Stomach smooth muscle (tissue), 2 donors: ENCODE measurements around the gene PSAPL1.

ENCODE experiments used
- H3K27ac ChIP-seq: one replicate; pipeline ENCODE4 v1.7.0; 2013; ENCODE audit warnings: mild to moderate bottlenecking, low read length, inconsistent platforms
- H3K27me3 ChIP-seq, 2 donors: one replicate each; pipeline ENCODE4 v1.7.0; 2013; ENCODE audit warnings: low read length in 2 of 2; ENCODE audit not compliant: insufficient read depth in 2 of 2, control insufficient read depth in 1 of 2
- H3K36me3 ChIP-seq, 2 donors: one replicate each; pipeline ENCODE4 v1.7.0; 2013; ENCODE audit warnings: low read length in 2 of 2; ENCODE audit not compliant: control insufficient read depth in 2 of 2, insufficient read depth in 2 of 2
- H3K4me1 ChIP-seq: one replicate; pipeline ENCODE4 v1.7.0; 2013; ENCODE audit warnings: low read length; ENCODE audit not compliant: control insufficient read depth, insufficient read depth
- H3K4me3 ChIP-seq, 2 donors: one replicate each; pipeline ENCODE4 v1.7.0; 2013; ENCODE audit warnings: low read length in 2 of 2
- H3K9ac ChIP-seq, 2 donors: one replicate each; pipeline ENCODE4 v1.7.0; 2013; ENCODE audit warnings: low read length in 2 of 2, mild to moderate bottlenecking in 1 of 2
- H3K9me3 ChIP-seq, 2 donors: one replicate each; pipeline ENCODE4 v1.7.0; 2013; ENCODE audit warnings: low read length in 2 of 2; ENCODE audit not compliant: control insufficient read depth in 2 of 2
- donor health status: healthy.
- donor health status: Pancreatic carcinoma.

The PSAPL1 gene

DNA sequence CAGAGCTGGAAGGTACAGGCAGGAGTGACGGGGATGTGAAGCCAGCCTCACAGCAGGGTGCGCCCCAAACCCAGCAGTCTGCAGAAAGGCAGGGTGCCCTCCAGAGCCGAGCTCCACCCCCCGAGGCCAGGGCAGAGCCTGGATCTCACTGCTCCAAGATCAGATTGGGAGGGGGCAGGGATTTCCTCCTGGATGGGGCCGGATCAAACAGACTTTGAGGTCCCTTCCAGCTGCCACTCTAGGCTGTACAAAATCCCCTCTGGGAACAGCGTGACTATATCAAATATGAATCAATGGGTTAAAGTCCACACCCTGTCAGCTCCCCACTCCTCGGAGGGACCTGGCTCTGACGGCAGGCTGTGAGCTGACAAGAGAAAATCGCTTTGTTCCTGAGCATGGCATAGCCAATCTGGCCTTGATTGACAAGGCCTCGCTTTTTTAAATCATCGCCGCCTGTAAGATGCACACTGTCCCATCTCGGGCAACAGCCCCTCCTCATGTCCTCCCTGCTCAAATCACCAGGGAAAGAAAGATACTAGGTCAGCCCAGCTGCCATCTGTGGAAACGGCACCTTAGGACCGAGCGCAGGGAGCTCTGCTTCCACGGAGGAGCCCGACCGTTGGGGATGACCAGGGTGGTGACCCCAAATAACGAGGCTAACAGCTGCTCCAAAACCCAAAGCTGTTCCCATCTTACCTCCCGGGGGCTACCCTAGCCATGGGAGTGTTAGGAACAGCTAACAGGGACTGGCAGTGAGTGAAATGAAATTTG is 39.9 kb downstream of the PSAPL1 start:
- H3K27me3 ChIP-seq: peaks cover 0 to 3% of the 10 kb centered on the region in 2 donors
- H3K9ac ChIP-seq: no peak overlapping the region
- H3K36me3 ChIP-seq: no peaks in the 10 kb centered on the region
- no peaks in the 10 kb centered on the region for H3K9me3 ChIP-seq
- peaks cover 21% of the 10 kb centered on the region for H3K4me1 ChIP-seq
- H3K27ac ChIP-seq: no peak overlapping the region
- no peak overlapping the region for H3K4me3 ChIP-seq

DNA sequence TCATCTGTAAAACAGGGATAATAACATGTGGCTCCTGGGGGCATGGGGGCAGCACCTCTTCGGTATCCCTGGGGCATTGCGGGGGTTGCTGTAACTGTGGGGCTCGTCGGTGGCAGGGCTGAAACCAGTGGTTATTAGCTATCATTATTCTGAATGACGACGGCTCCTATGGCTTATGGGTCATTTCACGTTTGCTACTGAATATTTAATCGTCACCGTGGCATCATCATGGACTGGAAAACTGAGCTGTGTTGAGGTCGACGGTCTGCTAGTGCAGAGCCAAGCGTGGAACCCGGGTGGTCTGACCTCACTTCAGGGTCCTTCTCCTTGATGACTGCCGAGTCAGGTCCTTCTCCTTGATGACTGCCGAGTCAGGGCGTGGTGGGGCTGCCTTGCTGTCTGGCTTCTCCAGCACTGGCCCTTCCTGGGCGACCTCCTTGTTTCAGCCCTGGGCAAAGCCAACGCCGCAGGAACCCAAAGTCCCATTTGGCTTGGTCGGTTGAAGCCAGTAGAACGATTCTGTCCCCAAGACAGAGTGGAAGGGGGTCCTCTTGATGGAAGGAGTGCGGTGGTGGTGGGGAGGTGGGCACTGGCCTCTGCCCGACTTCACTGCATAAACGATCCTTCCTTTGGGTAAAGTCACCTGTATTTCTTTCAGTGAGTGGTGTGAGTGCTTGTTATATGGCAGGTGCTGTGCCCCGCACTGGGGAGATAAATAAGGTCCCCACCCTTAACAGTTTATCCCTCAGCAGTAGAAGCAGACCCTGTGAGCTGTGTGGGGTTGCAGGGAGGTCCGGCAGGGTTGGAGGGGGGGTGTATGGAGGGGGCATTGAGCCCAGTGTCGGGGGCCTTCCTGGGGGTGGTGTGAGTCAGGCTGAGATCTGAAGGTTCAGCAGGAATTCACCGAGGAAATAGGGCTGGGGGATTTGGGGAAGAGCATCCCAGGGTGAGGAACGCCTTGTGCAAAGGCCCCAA is 40.8 kb downstream of the PSAPL1 start:
- no peaks in the 10 kb centered on the region for H3K36me3 ChIP-seq
- H3K27ac ChIP-seq: no peak overlapping the region
- peaks cover 0 to 3% of the 10 kb centered on the region in 2 donors for H3K27me3 ChIP-seq
- H3K9me3 ChIP-seq: no peaks in the 10 kb centered on the region
- H3K4me1 ChIP-seq: peaks cover 19% of the 10 kb centered on the region
- no peak overlapping the region for H3K4me3 ChIP-seq
- H3K9ac ChIP-seq: no peak overlapping the region

DNA sequence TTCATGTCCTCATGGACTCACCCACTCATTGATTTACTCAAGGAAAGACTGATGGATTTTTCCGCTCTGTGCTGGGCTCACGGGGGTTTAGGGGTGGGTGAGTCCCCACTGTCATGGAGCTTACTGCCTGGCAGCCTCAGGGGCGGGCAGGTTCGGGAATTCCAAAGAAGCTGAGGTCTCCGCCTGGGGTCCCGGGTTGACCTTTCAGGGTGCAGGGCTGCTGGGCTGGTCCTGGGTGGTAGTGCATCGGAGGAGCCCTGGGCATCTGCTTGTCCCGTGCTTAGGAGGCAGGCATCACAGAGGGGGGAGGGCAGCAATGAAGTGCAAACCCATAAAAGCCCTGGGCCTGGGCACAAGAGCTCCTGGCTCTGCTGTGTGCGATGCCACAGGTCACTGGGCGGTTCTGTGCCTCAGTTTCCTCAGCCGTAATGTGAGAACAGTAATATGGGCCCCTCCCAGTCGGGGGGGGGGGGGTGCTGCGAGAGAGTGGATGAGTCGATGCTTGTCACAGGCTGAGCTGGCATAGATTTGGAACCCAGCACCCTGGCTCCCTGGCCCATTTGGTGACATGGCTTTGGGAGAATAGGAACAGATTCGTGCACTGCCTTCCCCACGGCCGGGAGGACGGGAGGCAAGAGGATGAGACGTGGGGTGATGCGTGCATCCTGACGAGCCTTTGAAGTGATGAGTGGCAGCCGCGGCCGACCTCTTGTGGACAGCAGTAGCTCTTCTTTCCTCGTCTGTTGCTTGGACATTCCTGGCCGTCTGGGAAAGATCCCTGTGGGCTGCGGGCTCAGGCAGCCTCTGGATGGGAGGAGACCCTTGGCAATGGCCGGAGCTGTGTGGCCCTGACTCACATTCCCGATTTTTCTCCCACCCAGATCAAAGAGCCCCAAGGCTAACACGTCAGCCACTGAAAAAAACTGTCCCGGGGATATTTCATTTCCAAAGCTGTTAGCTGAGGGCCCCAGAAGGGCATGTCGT is 42.0 kb downstream of the PSAPL1 start:
- no peaks in the 10 kb centered on the region for H3K9me3 ChIP-seq
- peaks cover 0 to 3% of the 10 kb centered on the region in 2 donors for H3K27me3 ChIP-seq
- H3K4me1 ChIP-seq: peaks cover 8% of the 10 kb centered on the region
- no peak overlapping the region for H3K4me3 ChIP-seq
- H3K9ac ChIP-seq: no peak overlapping the region
- H3K36me3 ChIP-seq: no peaks in the 10 kb centered on the region
- no peak overlapping the region for H3K27ac ChIP-seq

DNA sequence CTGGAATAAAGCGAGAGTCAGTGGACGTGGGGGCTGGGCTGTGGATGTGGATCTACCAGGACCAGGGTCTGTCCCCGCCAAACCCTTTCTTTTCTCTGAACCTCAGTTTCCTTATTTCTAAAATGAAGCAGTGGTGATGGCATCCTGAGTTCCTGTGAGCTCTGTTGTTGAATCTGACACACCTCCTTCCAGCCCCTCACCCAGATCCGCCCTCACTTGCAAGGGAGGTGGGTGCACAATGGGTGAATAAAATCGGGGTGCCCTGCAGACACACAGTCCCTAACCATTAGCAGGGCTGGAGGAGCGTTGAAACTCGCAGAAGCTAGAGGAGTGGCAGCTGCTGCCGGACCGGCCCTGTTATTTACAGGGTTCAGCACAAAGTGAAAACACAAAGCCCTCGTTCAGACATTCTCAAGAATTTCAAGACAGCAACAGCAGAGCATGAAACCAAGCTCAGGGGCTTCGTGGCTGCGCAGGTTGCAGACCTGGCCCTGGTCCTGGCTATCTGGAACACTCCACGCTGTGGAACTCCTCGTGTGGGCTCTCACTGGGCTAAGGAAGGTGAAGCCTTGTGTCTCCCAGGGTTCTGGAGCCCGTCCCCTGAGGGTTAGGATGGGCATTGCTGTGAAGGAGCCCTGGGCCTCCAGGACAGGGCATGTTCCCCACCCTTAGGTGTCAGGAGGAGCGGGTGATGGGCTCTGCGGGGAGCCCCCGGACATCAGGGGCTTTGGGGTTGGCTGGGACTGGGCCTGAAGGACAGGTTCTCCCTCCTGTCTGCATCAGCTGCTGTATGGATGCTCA is 42.9 kb downstream of the PSAPL1 start:
- no peak overlapping the region for H3K27ac ChIP-seq
- no peaks in the 10 kb centered on the region for H3K9me3 ChIP-seq
- no peaks in the 10 kb centered on the region for H3K4me1 ChIP-seq
- H3K4me3 ChIP-seq: no peak overlapping the region
- H3K27me3 ChIP-seq: peaks cover 0 to 3% of the 10 kb centered on the region in 2 donors
- H3K9ac ChIP-seq: no peak overlapping the region
- H3K36me3 ChIP-seq: no peaks in the 10 kb centered on the region

DNA sequence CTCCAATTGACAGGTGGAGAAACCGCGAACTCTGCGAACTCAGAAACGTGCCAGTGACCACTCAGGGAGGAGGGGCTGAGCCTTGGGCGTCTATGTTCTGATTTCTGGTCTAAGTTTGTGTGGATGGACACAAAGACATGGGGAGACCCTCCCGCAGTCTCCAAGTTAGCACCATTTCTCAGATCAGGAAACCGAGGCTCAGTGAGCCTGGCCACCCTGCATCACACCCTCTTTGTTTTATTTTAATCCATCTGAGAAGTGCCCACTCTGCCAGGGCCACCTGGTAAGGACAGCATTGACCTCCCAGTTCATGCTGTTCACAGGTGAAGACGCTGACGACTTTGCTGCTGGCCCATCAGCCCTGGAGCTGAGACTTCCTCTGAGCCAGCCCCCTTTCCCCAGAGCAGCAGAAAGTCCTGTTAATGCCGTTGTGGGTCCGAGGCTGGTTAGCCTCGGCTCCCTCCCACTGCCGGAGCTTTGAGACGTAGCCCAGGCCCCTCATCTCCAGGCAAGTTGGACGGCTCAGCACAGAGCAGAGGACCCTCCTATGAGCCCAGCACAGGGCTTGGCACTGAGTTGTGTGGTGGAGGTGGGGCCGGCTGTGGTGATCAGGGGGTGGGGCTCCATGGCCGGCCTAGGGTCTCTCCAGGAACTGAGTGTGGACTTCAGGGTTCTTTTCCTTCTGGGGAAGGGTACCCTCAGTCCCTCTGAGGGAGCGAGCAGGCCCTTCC is 43.7 kb downstream of the PSAPL1 start:
- Histone ChIP-seq H3K27me3 (peaks cover 0 to 3% of the 10 kb centered on the region in 2 donors), H3K4me1 (no peaks in the 10 kb centered on the region), H3K27ac (no peak overlapping the region), H3K4me3 (no peak overlapping the region), H3K9ac (no peak overlapping the region), H3K36me3 (no peaks in the 10 kb centered on the region), H3K9me3 (no peaks in the 10 kb centered on the region)

DNA sequence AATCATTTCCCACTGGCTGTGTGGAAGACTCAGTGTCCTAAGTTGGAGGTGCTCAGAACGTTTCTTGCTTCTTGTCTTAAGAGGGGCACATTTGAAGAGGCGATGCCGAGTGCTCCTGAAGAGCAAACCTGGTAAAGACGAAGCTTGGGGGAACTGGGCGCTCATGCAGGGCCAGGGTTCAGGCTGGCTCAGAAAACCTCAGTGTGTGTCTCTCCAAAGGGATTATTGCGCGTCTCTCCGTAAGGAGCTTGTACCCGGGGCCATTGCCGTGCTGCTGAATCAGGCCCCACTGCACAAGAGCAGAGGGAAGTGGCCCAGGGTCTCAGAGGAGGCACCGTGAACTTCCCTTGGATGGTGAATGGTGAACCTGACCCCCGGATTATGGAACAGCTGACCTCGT is 44.4 kb downstream of the PSAPL1 start:
- Histone ChIP-seq H3K9ac (no peak overlapping the region), H3K27ac (no peak overlapping the region), H3K36me3 (no peaks in the 10 kb centered on the region), H3K4me1 (no peaks in the 10 kb centered on the region), H3K9me3 (no peaks in the 10 kb centered on the region), H3K27me3 (peaks cover 0 to 3% of the 10 kb centered on the region in 2 donors), H3K4me3 (no peak overlapping the region)

DNA sequence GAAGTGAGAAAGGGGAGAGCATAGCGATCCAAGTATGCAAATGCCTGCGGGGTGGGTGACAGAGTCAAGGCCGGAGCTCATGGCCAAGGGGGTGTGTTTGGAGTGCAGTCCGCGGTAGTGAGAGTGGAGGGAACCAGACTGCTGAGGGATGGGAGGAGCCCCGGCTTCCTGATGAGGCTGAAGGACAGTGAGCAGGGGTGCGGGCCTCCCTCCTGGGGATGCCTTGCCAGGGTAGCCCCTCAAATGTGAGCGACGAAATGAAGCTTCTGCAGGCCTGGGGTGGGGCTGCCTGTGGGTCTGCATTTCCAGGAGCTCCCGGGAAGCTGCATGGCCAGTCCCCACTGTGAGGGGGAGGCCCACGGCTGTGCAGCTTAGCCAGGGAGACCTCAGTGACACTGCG is 45.0 kb downstream of the PSAPL1 start:
- Histone ChIP-seq H3K4me3 (no peak overlapping the region), H3K9ac (no peak overlapping the region), H3K27me3 (peaks cover 0 to 3% of the 10 kb centered on the region in 2 donors), H3K4me1 (no peaks in the 10 kb centered on the region), H3K9me3 (no peaks in the 10 kb centered on the region), H3K27ac (no peak overlapping the region), H3K36me3 (no peaks in the 10 kb centered on the region)

DNA sequence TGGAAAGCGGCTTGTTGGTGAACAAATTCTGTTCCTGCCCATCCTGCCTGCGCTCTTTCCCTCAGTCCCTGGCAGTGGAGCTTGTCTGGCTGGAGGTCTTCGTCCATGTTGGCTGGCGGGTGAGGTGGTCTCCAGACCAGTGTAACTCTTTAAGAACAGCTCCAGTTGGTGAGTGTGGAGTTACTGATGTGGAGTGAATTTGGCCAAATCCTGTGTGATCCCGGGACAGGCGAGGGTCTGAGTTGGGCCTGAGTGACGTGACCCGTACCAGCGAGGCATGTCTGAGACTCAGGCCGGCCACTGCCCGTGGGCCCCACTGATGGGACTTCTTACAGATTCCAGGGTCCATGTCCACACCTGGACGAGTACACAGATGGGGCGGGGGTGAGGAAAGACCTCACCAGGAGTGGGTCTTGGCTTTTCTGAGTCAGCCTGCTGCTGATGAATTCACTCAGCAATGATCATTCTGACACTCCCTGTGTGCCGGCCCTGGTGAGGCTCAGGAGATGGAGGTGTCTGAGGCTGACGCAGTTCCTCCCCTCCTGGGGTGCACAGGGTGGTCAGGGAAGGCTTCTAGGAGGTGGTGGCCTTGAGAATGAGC is 45.5 kb downstream of the PSAPL1 start:
- no peaks in the 10 kb centered on the region for H3K36me3 ChIP-seq
- no peak overlapping the region for H3K4me3 ChIP-seq
- H3K4me1 ChIP-seq: no peaks in the 10 kb centered on the region
- H3K27ac ChIP-seq: no peak overlapping the region
- H3K27me3 ChIP-seq: peaks cover 0 to 3% of the 10 kb centered on the region in 2 donors
- H3K9ac ChIP-seq: no peak overlapping the region
- H3K9me3 ChIP-seq: no peaks in the 10 kb centered on the region

DNA sequence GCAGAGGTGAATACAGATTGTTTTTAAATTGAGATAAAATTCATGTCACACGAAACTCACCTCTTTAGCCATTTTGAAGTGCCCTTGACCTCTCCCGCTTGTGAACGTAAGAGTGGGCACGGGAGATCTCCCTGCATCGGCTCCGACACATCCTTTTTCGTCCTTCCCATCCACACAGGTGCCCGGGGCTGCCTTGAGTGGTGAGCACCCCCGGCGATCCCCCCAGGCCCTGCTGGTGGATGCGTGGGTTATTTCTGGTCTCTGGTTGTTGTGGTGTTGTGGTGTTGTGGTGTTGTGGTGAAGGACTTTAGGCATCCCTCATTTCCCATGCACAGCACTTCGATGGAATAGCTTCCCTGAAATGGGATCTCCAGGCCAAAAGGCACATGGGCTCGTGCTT is 46.1 kb downstream of the PSAPL1 start:
- H3K27me3 ChIP-seq: peaks cover 0 to 2% of the 10 kb centered on the region in 2 donors
- H3K36me3 ChIP-seq: no peaks in the 10 kb centered on the region
- no peak overlapping the region for H3K27ac ChIP-seq
- no peaks in the 10 kb centered on the region for H3K9me3 ChIP-seq
- no peak overlapping the region for H3K9ac ChIP-seq
- H3K4me3 ChIP-seq: no peak overlapping the region
- no peaks in the 10 kb centered on the region for H3K4me1 ChIP-seq
